GM18868 (cell line): ENCODE data around the gene GRID2.
"Not testable (repeated sequence)": the region's sequence is repeated elsewhere in the genome, so short reads cannot be mapped to it uniquely, and the experiment has no call there.

Source experiments
- ATAC-seq: cut with Tn5 transposase; IDR thresholded peaks from one replicate; pipeline ENCODE4 v1.9.1; 2021; ENCODE audit warnings: mild to moderate bottlenecking, moderate library complexity; ENCODE audit not compliant: unreplicated experiment

The GRID2 gene

DNA sequence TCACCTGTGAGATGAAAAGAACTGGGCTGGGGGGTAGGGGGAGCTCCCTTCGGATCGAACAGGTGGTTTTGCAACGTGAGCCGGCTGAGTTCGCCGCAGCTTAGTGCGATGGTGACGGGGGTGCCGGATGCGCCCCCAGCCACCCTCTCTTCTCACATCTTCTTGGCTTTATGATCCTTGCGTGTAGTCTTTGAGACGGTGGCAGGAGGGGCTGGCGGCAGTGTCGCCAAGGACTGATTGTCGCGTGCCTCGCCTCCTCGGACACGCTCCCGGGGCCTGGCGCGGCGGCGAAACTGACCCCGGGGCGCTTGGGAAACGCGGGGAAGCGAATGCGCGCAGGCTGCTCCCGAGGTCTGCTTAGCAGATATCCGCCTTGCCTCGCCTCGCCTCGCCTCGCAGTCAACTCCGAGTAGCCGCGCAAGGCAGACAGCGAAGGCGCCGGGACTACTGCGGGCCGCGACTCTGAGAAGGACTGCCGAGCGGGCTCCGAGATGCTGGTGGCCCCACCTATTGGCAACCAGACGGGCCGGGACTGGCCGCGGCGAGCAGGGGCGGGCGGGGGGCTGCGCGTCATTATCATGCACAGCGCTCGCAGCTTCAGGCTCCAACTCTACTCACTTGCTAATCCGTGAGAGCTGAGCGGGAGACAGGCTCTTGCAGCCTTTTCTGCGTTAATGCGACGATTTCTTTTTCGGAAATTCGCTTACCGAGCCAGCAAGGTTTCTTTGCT, 1.5 kb downstream of the GRID2 start:
- peak; percentile 50 for ATAC-seq

DNA sequence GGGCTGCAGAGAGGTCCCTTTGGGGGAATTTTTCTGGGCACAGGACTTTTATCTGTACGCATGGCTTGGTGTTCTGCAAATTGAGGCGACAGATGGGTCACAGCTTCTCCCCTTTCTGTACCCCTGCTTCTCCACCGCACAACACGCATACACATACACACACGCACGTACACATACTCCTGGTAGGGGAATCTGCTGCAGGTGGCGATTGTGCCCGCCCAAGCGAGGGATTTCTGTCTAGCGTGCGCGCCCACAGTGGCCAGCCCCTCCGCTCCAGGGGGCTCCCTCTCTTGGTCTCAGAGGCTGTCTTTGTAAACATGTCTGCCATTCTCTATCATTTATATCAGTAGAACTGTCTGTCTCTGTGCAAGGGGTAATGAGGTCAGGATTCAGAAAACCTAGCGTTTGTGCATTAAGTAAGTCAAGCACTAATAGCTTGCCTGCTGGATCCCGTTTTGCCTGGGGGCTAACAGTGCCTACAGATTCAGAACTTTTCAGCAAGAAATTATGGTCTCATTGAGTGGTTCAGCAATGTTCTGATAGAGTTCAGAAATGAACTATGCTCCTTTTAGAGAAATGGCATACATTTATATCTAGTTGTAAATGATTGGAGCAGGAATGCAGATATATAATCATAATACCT, 2.2 kb downstream of the GRID2 start:
- peak; percentile 31 for ATAC-seq

DNA sequence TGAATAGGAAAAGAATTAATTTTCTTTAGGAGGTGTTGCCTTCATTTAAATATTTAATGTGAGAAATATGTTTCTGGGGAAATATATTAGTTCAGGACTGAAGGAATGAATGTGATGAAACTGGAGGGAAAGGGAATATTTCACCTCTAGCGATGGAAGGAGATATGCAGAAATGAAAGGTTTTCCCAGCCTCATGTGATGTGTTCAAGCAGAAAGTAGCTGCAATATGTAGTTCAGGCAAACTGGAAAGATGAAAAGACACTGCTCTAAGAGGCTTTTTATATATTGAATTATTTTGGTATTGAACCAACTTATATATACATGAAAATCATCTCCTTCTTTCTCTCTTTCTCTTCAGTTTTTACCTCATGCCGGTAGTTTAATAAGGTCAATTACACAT, 3.4 kb downstream of the GRID2 start:
- ATAC-seq = no peak

DNA sequence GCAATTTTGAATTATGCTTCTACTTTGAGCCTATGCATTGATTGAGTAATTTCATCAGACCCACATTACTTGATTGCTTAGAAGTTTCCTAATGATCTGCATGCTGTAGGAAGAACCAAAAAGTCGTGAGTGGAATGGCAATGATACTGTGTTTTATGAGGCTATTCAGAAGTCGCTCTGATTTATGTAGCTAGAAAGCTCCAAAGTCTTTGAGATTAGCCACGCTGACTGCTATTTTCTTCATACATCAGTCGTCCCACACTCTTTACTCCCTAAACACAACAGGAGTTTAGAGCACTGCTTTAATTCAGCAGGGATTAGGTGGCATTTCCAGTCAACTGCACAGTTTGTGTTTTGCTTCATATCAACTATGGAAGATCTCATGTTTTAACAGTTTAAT, 4.1 kb downstream of the GRID2 start:
- no peak for ATAC-seq

DNA sequence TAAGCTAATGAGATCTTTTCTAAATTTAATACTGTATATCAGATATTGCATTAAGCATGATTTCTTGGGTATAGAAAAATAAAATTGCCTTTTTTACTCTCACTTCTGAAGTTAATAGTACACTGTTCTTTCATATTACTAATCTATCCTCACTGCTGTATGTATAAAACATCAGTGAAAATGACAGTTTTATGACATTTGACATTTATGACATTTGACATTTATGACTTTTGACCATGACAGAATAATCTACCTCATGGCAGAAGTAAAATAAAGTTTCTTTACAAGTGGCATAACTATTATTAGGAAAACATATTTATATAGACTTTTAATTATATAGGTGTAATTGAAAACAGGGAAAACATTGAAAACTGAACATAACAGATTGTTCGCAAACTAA, 13.3 kb downstream of the GRID2 start:
- ATAC-seq = no peak

DNA sequence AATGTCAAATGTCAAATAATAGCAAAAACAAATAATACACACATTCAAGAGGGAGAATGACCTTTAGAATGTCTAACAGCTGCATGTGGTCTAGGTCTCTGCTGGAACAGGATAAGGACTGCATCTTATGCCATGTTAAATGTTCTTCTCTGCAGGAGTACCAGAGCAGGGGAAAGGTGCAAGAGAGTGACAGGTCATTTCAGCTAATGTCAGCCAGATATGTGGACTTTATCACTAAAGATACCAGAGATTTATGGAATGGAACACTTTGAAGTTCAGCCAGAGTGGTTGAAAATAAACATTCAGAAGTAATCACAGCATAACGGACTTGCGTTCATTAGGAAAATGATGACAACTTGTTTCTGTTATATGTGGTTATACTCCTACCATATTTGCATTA, 24.3 kb downstream of the GRID2 start:
- no peak for ATAC-seq

DNA sequence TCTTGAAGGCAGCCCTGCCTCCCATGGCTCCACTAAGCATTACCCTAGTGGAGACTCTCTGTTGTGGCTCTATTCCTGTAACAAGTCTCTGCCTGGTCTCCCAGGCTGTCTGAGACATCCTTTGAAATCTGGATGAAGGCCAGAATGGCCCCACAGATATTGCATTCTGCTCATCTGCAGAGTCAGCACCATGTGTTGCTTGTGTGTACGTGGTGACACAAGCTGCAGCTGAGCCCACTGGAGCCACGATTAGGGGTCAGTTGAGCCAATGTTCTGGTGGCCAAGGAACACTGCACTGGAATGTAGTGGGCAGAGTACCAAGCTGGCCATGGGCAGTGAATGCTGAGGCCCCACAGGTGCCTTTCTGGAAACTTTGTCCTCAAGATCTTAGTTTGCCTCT, 29.2 kb downstream of the GRID2 start:
- no peak for ATAC-seq

DNA sequence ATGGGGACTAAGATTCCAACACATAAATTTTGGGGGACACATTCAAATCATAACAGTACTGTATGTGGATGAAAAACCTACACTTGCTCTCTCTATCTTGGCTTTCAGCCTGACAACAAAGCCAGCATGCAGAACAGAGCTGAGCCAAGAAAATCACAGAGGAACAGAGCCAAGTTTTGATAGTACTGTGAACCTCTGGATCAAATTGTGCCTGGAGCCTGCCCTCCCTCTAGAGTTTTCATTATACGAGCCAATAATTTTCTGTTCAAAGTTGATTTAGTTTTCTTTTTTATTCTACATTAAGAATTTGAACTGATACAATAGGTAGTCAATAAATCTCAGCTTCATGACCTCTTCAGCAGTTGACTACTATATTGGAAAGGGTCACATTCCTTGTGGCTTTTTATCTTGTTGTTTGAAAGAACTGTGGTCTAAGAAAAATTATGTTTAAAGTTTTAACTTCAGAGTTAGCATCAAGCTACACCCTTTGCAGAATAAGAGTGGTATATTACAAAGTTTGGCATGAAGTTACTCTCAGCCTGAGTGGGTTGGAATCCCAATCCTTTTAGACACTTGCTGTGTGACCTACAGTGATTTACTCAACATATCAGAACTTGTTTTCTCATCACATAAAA, 31.1 kb downstream of the GRID2 start:
- ATAC-seq = no peak

DNA sequence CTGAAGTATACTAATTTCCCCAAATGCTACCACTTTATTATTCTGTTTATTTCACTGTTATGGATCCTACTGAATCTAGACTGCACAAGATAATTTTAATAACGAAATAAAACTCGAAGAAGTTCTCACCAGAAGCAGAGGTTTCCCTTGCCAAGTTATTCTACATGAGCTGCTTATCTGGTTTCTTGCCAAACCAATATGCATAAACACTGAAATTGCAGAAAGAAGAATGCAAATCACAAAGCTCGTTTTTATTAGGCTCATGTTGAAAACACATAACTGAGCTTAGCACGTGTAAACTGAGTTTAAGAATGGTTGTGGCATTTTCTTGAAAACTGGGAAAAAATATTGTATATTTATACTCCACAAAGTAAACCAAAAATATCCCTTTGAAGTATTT, 35.9 kb downstream of the GRID2 start:
- ATAC-seq = no peak

DNA sequence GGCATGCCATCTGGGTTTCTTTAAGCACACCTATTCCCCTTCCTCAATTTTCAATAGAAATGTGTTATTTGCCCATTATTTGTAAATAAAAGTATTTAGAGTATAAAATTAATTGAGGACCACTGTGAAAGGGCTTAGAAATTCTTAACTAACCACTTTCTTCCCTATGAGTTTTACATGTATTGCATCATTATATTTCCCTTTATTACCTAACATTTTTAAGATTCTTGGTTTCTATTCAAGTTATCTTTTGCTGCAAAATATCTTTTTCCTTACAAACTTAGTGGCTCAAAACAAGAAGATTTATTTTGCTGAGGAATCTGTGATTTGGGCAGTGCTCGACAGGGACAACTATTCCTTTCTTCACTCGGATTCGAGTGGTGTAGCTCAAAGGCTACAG, 40.5 kb downstream of the GRID2 start:
- no peak for ATAC-seq

DNA sequence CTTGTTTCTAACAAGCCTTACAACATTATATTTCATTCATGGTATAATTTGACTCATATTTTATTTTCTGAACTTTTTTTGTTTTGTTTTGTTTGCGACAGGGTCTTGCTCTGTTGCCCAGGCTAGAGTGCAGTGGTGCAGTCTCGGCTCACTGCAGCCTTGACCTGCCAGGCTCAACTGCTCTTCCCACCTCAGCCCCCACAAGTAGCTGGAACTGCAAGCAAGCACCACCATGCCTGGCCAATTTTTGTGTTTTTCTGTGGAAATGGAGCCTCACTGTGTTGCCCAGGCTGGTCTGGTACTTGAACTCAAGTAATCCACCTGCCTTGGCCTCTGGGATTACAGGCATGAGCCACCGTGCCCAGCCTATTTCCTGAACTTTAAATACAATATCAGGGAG, 42.5 kb downstream of the GRID2 start:
- ATAC-seq = no peak

DNA sequence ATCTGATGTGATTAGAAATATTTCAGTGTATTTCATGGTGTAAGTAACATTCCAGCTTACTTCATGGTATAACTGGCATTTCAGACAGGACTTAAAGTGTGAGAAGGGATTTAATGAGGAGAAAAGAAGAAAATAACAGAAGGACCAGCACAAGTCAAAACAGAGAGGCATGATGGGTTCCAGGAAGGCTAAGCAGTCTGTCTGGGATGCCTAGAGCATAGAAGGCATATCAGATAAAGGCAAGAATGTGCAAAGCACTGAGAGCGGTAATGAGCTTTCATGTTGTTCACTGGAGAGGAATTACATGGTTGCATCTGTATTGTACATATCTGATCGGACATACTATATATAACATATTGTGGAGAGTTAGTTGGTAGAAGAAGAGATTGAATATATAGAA, 54.2 kb downstream of the GRID2 start:
- no peak for ATAC-seq

DNA sequence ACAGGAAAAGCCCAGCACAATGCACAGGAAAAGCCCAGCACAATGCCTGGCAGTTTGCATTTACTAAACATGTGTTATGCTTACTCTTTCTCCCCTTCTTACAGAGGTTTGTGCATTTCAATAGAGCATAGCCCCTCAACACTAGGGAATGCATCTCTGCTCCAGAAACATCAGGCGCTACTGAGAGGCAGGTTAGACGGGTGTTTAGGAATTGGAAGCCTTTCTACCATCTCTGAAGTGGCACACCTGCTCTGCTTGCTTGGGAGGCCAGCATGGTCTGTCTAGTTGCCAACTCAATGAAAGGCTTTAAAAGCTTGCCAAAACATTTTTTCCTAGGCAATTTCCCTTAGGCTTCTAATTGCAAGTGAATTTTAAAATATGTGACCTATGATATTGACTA, 55.7 kb downstream of the GRID2 start:
- no peak for ATAC-seq

DNA sequence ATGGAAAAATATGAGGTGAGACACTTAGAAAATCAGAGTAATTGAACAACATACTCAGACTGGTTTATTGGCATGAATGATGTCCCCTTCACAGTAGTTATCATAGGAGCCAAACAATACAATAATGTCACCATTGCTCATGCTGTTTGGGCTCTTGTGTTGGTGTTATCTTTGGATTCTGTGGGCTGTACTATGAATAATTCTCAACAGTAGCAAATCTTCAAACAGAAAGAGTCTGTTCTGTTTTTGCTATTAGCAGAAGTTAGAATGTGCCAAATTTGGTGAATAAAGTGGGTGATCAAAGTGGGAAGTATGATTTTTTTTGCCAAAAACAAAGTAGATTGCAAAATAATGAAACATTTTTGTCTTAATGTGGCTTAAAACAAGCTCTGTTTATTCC, 58.3 kb downstream of the GRID2 start:
- ATAC-seq = no peak

DNA sequence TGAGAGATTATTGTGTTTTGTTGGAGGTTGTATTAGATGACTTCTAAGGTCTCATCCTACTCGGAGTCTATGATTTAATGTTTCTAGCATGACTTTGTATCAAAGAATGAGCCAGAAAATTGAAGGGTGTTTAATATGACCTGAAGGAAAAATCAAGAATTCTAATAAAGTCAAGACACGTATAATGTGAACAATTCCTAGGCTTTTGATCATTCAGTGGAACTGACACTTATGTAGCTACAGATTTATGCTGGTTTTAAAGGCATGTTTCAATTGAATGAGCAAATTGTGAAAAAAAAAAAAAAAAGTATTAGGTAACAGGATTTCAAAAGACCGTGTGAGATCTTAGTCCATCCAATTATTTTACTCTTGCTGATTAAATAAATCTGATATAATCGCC, 64.9 kb downstream of the GRID2 start:
- ATAC-seq = no peak

DNA sequence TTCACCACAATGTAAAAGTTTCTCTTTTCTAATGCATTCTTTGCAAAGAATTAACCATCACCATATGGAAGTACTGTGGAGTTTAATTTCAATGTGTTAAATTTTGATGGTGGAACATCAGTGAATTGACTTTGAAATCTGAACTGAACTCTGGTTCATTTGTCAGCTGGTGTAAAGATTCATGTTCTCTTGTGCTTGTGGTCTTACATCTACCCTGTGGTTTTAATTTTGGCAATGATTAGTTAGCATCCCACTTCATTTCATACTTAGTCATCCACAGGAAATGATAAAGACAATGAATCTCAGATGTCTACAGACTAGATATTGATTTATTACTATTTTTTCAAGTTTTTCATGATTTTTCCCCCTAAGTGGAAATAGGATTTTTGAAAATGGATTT, 77.8 kb downstream of the GRID2 start:
- ATAC-seq = no peak

DNA sequence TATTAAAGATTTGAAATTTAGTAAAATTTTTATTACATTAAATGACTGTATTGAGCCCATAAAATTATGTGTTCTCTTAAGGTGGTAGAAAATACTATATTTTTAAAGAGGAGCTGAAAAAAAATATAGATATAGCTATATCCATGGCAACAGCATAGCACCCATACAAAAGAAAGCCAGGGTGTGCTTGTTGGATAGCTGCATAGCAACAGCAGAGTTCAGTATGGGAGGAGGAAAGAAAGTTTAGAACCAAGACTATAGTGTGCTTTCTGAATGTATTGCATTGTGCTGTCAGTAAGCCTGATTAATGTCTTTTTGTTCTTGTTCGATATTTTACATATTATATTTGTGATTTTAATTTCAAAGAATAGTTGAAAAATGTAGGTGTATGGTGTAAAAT, 78.4 kb downstream of the GRID2 start:
- ATAC-seq = no peak

DNA sequence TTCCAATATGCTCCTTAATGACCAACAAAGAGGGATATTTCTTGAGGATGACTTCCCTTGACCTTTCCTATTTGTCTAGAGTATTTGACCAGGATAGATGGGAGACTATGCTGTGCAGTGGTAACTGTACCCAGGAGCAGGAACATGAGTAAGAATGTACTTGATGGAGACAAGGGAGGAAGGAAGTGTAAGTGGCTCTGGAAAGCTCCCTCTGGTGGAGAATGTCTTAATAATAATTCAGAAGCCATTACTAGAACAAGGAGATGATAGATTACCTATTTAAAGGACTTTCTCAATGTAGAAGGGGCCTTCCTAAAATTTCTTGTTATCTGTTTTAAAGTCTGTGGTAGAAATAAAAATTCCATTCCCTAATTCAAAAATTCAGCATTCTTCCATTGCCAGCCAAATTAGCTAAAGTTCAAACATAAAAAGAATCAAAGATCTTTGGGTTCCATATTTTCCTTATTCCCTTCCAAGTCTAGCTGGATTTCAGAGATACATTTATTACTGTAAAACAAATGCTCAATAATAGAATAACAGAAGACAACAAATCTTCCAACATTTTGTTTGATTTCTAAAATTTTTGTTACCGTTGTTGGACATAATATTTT, 83.8 kb downstream of the GRID2 start:
- peak; percentile 89 for ATAC-seq

DNA sequence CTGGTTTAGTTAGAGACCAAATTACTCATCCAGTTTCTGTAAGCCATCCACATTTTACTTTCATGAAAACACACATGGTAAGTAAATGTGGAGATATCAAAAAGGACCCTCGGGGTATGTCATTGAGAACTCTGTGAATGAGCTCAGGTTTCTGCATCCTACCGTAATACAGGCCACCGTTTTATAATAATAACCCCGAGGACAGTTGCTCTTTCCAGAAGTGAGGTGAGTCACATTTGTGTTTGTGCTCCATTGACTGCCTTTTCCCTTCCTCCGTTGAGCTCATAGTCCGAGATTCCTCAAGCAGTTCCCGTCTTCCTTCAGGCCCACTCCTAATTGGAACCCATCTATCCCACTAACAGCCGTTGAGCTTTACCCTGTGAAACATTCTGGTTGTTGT, 95.3 kb downstream of the GRID2 start:
- no peak for ATAC-seq

DNA sequence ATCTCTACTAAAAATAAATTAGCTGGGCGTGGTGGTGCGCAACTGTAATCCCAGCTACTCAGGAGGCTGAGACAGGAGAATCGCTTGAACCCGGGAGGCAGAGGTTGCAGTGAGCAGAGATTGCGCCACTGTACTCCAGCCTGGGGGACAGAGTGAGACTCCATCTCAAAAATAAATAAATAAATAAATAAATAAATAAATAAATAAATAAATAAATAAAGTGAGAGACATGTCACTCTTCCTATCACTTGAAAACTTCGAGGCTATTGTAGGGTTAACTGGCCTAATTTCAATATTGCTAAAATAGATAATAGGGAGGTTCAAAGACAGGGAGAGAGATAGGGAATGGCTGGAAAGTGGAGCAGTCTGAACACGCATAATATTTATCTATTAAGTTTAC, 99.8 kb downstream of the GRID2 start:
- ATAC-seq = not testable (repeated sequence)

DNA sequence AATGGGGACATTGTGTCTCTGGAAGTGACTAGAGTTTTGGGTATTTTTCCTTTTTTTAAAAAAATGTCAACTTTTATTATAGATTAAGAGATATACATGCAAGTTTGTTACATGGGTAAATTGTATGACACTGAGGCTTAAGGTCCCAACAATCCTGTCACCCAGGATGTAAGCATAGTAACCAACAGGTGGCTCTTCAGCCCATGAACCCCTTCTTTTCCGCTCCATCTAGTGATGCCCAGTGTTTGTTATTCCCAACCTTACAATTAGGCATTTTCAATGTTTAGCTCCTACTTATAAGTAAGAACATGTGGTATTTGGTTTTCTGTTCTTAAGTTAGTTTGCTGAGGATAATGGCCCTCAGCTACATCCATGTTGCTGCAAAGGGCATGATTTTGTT, 102.7 kb downstream of the GRID2 start:
- ATAC-seq = no peak

DNA sequence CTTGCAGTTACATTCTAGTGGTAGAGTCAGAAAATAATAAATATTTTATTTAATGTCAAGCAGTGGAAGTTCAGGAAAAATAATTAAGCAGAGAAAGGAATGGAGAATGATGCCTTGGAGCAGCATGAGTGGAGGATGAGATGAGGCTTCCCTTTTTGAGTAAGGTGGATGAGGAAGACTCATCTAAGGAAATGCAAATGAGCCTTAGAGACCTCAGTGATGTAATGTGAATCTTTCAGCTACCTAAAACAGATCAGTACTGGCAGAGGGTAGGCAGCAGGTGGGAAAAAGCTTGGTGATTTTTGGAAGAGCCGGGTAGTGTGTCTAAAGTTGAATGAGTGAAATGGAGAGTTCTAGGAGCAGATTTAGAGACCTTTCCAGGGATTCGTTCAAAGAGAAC, 118.2 kb downstream of the GRID2 start:
- ATAC-seq = peak; percentile 78
